HL-60/S4 treated with retinoic acid at 250 ng/mL for 4 days and 3 days (cell line): ENCODE data around the gene PLPPR1.

Experiments used
- in situ Hi-C: fragments of 300-500 bp; cut with MboI; formaldehyde crosslinking; loops from 2 replicates; pipeline ENCODE4 v1.7.0; 2022; ENCODE audit warnings: low sequenced_read_pairs

The PLPPR1 gene

DNA sequence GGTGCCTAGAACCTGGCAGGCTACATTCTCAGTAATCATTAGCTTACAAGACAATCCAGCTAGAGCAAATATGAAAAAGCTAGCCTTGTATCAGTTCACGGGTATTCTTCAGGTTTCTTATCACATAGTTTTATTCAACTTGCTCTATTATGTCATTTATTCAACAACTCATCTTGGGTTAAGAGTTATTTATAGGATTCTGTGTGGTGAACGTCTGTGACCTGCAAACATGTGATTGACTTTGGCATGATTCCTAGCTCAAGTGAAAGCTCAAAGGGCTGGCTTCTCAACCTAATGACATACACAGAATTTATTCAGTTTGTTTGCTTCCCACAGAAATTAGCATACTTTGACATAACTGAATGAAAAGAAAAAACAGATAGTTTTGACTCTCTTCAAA is 173.1 kb downstream of the PLPPR1 start:
- in situ Hi-C loops: no loop called here

DNA sequence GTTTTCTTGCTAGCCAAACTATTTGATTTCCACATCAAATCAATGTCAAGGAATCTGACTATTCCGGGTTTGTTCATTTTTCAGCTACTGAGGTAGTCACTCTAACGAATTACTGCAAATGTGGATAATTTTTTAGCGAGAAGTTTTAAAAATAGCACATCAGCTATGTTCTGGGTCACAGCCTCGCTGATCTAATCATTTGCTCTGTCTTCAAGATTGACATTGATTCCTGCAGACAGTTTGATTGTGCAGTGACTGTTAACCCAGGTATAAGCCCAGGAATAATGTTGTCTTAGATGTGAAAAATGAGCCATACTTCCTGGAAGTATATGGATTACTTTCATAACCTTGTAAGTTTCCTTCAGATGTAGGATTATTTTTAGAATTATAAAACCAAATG is 181.1 kb downstream of the PLPPR1 start:
- in situ Hi-C loops: no loop called here

DNA sequence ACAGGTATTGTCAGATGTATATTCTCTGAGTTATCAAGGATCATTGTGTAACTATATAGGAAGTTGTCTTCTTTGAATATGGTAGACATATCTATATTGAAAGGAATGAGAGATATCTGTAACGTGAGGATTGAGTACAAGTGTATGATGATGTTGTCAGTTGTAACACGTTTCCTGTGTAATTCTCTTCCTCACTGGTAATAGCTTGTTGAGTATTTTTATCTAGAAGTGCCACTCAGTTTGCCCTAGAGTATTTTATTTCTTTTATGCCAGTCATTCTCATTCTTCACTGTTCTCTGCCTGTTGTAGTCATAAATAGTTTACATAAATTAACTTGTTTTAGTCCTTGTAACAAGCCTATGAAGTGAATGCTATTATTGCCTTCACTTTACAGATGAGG is 184.1 kb downstream of the PLPPR1 start:
- in situ Hi-C loops: no loop called here

DNA sequence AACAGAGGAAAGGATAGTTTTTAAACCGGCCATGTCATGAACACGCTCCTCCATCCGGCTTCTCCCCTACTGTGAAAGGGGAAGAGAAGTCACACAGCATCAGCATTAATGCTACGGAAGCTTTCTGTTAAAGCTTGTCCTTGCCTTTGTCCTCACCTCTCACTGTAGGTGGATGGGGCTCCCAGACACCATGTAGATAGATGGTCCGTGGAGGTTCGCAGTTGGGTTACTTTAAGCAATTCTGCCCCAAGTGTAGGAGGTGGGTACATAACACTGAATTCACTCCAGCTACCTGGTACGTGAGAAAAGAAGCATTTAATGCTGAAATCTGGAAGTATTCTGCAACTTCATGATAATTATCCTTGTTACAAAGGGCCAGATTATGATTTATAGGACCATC is 190.5 kb downstream of the PLPPR1 start:
- in situ Hi-C loops: no loop called here

DNA sequence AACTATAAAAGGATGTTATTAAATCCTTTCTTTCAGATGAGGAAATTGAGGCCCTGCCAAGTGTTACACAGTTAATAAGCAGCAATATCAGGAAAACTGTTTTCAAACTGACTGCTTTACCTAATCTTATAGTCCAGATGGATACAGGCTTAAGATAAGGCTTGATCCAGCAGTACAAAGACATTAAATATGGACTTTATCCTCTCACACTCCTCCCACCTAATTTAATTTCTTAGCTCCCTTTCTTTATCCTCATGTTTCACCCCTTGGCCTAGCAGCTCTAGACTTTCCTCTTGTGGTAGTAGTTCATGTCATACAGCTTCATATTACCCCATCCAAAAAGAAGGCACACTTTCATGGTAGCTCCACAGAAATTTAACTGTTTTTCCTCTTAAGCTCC is 191.8 kb downstream of the PLPPR1 start:
- in situ Hi-C loops: no loop called here

DNA sequence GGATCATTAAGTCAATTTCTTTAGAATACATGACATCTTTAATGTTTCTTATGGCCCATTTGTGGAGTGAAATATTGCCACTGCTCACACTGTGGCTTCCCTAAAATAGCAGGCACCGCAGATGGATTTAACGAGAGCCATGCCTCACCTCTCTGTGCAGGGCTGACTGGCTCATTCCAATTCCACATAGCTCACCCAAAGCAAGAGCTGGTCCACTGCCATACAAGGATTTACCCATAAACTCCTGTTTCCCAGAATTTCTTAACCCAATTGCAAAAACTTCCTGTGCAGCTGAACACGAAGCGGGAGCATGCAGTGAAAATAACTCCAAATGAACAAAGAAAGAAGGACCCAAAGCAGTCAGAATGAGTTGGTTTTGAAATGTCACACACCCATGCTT is 196.7 kb downstream of the PLPPR1 start:
- in situ Hi-C loops: no loop called here

DNA sequence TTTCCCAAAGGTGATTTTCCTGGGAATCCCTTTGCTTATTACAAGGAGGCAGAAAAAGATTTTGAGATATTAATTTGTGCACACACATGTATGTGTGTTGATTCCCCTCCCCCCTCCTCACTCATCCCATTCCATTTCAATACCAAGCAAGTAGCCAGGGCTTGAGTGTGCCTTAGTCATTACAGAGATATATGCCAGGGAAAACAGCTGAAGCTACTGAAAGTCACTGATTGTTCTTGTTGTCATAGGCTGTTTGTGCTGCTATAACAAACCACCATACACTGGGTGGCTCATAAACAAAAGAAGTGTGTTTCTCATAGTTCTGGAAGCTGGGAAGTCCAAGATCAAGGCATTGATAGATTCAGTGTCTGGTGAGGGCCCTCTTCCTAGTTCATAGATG is 197.6 kb downstream of the PLPPR1 start:
- in situ Hi-C loops: no loop called here

DNA sequence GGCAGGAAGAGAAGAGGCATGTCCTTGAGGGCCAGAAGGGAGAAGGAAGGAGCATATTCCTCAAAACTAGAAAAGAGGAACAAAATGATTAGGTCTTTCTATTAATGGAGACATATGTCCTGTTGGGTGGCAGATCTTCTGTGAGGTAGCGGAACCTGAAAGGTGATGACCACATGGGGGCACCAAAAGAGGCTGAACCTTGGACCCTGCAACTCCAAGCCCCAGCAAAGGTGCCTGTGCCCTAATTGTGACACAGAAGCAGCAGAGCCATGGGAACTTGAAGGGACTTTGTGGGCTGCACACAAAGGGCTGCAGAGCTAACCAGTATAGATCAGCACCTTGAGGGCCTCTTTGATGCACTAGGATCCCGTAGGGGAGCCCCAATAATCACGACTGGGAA is 198.3 kb downstream of the PLPPR1 start:
- in situ Hi-C loops: no loop called here

DNA sequence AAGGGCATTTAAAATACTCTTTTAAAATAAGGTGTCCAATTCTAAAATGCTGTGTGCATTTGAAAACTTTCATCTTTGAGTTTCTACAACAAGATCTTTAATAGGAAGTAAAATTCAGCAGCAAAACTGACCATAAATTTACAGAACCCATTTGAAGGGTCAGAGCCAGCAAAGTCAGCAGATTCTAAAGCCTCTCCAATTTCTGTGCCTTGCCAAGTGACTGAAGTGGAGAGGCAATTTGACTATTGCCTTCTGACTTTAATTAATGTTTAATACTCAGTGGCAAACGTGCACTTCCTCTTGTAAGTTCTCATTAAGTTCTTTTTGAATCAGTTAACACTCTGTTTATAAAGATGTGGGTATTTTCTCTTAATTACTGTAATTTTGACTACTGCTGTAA is 201.1 kb downstream of the PLPPR1 start:
- in situ Hi-C loops: no loop called here

DNA sequence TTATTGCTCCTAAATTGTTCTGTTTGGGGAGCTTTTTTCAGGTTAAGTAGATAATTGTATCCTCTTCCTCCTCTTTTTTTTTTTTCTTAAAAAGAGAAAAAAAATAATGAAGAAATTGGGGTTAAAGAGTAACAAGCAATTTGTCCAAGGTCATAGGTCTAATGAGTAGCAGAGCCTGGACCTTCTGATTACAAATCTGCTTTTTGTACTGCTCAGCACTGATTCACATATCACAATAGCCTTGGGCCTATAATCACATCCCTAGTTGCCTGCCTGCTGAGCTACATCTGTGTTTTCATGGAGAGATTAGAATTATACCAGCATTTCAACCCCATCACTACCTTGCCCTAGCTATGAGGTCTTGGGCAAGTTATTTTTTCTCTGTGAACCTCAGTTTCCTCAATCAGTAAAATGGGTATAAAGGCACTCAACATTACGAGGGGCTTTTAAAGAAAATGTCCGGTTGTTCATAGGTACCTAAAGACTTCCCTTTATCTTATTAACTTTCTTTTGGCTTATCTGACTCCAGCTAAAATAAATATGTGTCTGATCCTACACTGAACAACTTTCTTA is 204.0 kb downstream of the PLPPR1 start:
- in situ Hi-C loops: no loop called here

DNA sequence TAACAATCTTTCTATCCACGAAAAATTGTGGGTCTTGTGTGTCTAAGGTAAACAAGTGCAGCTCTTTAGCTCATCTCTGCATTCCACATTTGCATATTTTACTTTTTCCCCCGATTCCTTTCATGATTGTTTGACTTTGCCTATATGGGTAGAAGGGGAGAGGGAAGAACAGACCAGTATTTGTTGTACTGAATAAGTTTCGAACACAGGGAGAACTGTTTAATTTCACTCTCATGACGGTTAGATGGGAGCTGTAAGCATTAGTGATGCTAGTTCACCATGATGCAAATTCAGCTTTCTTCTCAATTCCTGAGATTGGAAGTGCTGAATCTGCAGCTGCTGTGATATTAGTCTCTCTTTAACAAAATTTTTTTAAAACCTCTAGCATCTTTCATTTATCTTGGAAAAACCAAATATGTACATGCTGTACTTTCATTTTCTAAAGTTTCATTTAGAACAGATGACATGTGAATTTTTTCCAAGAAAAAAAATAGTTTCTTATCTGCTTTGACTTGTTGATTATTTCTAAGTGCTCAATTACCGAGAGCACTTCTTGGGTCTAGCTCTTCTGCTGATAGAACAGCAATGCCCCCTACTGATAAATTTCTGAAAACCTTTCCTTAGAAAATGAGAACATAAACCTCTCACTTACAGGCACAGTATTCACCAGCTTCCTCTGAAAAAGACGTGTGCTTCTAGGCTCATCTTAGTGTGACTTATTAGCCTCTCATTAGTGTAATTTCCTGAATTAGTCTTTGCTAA is 206.8 kb downstream of the PLPPR1 start:
- in situ Hi-C loops: no loop called here

DNA sequence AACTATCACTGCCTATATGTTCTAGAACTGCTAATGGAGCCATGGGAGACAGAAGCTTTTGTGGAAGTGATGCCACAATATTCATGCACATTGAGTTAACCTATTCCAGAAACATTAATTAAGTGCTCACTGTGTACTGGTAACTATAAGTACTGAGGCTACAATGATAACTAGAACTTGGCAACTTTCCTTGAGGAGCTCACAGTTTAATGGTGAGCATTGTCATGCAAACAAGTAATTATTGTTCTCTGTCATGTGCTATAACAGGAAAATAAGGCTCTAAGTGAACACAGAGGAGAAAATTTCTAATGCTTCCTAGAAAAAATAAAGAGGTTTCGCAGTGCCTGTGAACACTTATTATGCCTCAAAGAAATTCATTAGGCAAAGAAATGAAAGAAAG is 214.1 kb downstream of the PLPPR1 start:
- in situ Hi-C loops: no loop called here

DNA sequence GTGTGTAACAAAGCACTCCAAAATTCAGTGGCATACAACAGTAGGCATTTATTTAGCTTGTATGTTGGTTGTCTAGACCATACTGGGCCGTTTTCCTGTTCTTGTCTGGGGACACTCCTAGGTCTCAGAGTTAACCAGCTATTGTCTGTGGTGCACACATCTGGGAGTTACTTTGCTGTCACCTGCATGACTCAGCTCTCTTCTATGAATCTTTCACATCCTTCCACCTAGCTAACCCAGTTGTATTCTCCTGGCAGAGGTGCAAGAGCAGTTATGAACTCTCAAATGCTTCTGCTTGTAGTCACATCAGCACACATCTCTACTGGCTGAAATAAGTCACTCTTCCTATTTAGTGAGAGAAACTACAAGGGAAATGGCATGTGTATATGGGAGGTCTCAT is 218.2 kb downstream of the PLPPR1 start:
- in situ Hi-C loops: no loop called here

DNA sequence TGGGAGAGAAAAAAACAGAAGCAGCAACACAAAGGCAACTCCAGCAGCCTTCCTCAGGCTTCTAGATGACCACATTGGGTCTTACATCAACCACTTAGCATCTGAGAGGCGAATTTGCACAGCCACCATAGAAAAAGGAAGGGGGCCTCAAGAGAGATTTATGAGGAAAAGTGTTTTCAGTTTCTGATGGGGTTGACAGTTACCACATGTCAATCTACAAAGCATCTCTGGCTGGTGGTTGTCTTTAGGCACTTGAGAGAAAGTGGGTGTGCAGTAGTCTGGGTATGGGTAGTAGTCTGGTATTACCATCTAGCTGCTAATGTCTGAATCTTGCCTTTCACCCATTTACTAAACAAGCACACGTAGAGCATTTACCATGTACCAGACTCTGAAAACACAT is 218.8 kb downstream of the PLPPR1 start:
- in situ Hi-C loops: no loop called here

DNA sequence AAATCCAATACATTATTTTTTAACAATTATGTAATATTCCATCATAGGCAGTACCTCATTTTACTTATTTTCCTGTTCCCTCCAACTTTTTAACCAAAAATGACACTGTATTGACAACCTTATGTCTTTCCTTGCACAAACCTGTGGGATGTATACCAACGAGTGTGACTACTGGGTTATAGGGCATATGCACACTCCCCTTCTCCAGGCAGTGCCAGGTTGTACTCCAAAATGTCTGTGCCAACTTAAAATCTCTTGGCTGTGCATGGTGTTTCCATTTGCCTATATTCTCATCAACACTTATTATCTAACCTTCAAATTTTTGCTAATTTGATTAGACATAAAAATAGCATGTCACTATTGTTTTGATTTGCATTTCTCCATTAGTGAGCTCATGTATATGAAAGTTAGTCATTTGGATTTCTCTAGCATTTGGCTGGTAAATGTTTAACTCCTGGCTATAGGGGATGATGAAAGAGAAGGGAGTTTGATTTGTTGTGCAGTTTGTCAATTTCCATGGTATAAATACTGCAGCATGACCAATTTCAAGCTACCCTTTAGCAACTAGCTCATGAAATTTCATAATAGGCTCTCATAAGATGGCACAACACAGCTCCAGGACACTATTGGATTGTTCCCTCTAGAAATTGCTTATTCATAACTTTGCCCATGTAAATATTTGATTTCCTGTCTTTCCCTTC is 226.4 kb downstream of the PLPPR1 start:
- in situ Hi-C loops: no loop called here

DNA sequence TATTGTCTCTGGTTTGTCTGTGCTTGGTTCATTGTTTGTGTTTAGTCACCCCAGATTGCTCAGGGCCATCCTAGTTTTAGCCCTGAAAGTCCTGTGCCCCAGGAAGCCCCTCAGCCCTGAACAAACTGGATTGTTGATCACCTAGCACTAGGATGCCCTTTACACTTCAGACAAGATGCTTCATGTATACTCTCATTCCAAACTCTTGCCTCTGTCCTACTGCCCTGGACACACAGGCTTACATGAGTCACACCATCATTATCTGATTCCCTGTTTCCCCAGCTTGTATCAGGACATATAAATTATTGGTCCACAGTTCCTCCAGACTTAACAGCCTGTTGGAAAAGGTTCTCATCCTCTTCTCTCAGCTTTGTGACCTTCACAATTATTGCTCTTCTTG is 236.2 kb downstream of the PLPPR1 start:
- in situ Hi-C loops: no loop called here

DNA sequence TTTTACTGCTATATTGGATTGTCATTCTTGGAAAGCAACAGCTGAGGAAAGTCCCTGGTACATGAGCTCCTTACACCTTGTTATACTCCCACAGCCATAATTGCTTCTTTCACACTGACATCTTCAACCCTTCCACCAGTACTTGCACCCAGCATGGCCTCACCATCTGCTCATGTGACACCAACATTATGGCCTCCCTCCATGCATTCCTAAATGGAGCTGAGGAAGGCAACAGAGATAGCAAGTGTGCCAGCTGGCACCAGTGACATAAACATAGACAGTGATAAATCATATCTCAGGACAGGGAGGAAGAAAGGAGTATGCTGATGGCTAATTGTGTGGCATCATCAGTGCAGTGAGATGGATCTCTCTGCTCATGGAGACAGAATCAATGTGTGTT is 236.7 kb downstream of the PLPPR1 start:
- in situ Hi-C loops: no loop called here

DNA sequence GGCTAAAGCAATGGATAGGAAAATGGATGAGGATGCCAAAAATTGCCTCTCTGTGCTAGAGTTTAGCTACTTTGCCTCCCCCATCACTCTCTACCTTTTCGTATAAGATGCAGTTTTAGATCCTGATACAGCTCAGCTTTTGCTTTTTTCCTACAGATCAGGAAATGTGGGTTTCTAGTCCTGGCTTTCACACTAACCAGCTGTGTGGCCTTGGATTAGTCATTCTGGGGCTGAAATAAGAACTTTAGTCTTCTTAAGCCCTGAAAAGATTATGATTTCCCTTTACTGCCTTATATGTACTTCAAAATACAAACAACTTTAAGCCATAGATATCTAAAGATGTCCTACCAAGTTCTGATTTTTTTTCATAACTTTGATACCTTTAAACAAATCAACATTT is 239.9 kb downstream of the PLPPR1 start:
- in situ Hi-C loops: no loop called here

DNA sequence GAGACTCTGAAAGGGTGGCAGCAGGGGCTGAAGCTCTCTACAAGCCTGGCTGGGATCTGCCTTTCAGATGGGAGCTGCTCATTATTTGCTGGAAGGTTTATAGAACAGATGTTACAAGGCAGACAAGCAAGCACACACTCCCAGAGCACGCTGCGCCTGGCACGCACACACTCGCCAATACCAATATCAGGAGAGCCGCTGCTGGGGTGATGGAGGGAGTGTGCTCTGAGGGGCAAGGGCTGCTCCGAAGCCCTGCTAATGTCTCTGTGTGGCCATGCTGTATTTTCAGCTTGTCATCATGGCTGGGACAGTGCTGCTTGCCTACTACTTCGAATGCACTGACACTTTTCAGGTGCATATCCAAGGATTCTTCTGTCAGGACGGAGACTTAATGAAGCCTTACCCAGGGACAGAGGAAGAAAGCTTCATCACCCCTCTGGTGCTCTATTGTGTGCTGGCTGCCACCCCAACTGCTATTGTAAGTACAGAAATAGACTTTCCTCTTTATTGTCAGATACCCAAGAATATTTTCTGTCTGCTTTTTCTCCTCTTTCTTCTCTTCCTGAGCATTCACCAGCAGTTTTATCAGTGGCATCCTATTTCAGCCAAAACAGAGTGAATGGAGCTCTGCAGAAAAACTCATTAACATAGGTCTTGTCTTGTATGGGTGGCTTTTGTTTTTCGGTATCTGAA is 241.2 kb downstream of the PLPPR1 start:
- in situ Hi-C loops: no loop called here

DNA sequence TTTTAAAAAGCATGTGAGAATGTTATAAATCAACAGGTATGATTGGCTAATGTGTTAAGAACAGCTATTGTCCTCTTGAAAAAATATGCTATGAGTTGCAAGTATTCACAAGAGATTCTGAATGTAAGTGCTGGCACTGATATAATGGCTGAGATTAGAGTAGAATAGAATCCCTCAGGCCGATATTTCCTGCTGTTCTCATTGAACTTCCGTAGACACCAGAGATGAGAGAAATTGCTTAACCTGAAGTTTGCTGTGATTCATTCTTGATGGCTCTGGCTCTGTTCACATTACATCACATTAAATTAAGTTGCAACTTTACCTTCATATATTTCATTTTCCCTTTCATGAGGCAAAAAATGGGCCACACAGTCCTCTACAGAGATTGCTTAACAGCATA is 241.8 kb downstream of the PLPPR1 start:
- in situ Hi-C loops: no loop called here

DNA sequence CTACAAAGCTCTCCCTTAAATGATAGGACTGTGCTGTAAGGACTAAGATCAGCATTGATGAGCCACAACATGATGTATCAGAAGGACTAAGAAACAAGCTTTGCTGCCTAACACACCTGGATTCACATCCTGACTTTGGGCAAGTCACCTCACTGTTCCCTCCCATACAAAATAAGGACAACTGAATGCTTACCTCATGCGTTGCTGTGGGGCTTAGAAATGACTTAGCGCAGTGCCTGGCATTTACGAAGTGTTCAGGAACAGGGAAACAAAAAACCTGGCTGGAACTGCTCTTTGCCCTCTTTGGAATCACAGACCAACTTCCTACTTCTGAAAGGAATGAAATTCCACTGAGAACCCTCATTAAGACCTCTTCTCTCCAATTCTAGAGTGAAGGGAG is 242.6 kb downstream of the PLPPR1 start:
- in situ Hi-C loops: no loop called here
